ENCODE measurements around the gene ATP6V0A4.

DNA sequence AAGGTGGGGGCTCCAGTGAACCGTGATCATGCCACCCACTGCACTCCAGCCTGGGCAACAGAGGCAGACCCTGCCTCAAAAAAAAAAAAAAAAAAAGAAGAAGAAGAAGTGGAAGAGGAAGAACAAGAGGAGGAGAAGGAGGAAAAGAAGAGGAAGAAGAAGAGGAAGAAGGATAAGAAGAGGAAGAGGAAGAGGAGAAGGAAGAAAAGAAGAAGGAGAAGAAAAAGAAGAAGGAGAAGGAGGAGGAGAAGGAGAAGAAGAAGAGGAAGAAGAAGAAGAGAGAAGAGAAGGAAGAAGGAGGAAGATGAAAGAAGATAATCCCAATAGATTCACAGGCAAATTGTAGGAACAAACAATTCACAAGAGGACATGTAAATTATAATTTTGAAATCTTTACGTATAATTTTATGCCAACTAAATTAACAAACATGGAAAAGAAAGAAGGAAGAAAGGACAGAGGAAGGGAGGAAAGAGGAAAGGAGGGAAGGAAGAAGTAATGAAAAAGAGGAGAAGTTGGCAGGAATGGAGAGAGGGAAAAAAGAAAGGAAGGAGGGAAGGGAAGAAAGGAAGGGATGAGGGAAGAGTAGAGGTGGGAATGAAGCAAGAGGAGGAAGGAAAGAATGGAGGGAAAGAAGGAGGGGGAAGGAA is 100.3 kb downstream of the ATP6V0A4 start:
- TF ChIP-seq, protein P1, sequence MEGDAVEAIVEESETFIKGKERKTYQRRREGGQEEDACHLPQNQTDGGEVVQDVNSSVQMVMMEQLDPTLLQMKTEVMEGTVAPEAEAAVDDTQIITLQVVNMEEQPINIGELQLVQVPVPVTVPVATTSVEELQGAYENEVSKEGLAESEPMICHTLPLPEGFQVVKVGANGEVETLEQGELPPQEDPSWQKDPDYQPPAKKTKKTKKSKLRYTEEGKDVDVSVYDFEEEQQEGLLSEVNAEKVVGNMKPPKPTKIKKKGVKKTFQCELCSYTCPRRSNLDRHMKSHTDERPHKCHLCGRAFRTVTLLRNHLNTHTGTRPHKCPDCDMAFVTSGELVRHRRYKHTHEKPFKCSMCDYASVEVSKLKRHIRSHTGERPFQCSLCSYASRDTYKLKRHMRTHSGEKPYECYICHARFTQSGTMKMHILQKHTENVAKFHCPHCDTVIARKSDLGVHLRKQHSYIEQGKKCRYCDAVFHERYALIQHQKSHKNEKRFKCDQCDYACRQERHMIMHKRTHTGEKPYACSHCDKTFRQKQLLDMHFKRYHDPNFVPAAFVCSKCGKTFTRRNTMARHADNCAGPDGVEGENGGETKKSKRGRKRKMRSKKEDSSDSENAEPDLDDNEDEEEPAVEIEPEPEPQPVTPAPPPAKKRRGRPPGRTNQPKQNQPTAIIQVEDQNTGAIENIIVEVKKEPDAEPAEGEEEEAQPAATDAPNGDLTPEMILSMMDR (IDR thresholded peaks at IDR 0.05; ENCODE audit: insufficient read depth, low read length, poor library complexity, severe bottlenecking) = no peak
- TF ChIP-seq EZH2phosphoT487 (conservative IDR thresholded peaks at IDR 0.05; ENCODE audit: low read length) = no peak
